KMS-11 (cell line): ENCODE data around the gene TBPL1.
A peak's percentile ranks its signal among the peaks of the same experiment; 100 is the strongest.

Experiments used
- H2AFZ ChIP-seq: fragments of 200-600 bp; sonication (generic); 2 replicates; pipeline ENCODE4 v1.6.1; 2016; ENCODE audit warnings: antibody characterized with exemption, mixed run types, low read depth
- H3K27ac ChIP-seq: fragments of 200-600 bp; sonication (generic); 2 replicates; pipeline ENCODE4 v1.6.1; 2016; ENCODE audit warnings: mild to moderate bottlenecking, mixed run types
- H3K27me3 ChIP-seq: fragments of 200-600 bp; sonication (generic); 2 replicates; pipeline ENCODE4 v1.6.1; 2017; ENCODE audit warnings: mild to moderate bottlenecking, low read depth, mixed run types, moderate library complexity; ENCODE audit not compliant: insufficient read depth
- H3K36me3 ChIP-seq: fragments of 200-600 bp; sonication (generic); 2 replicates; pipeline ENCODE4 v1.6.1; 2017; ENCODE audit warnings: mild to moderate bottlenecking, mixed run types; ENCODE audit not compliant: insufficient read depth
- H3K4me1 ChIP-seq: fragments of 200-600 bp; sonication (generic); 2 replicates; pipeline ENCODE4 v1.6.1; 2016; ENCODE audit warnings: mild to moderate bottlenecking, low read depth, mixed run types; ENCODE audit not compliant: poor library complexity, severe bottlenecking
- H3K4me2 ChIP-seq: fragments of 200-600 bp; sonication (generic); 2 replicates; pipeline ENCODE4 v1.7.0; 2016; ENCODE audit warnings: mild to moderate bottlenecking, mixed run types
- H3K4me3 ChIP-seq: fragments of 200-600 bp; sonication (generic); IDR thresholded peaks from 2 replicates; pipeline ENCODE4 v1.6.1; 2017; ENCODE audit warnings: low read depth, low read length, mixed read lengths; ENCODE audit not compliant: insufficient read depth
- H3K79me2 ChIP-seq: fragments of 200-600 bp; sonication (generic); 2 replicates; pipeline ENCODE4 v1.6.1; 2016; ENCODE audit warnings: low read depth, mixed run types; ENCODE audit not compliant: insufficient read depth
- H3K9ac ChIP-seq: fragments of 200-600 bp; sonication (generic); 2 replicates; pipeline ENCODE4 v1.6.1; 2016; ENCODE audit warnings: mild to moderate bottlenecking, mixed run types
- H4K20me1 ChIP-seq: fragments of 200-600 bp; sonication (generic); 2 replicates; pipeline ENCODE4 v1.6.1; 2016; ENCODE audit warnings: mild to moderate bottlenecking, mixed run types; ENCODE audit not compliant: insufficient read depth
- TF ChIP-seq, protein P1 (sequence below): fragments of 200-600 bp; sonication (generic); conservative IDR thresholded peaks from 2 replicates; pipeline ENCODE4 v1.6.1; 2017; ENCODE audit warnings: low read depth, mild to moderate bottlenecking, antibody characterized with exemption, low read length, moderate library complexity, mixed read lengths

Gene TBPL1

DNA sequence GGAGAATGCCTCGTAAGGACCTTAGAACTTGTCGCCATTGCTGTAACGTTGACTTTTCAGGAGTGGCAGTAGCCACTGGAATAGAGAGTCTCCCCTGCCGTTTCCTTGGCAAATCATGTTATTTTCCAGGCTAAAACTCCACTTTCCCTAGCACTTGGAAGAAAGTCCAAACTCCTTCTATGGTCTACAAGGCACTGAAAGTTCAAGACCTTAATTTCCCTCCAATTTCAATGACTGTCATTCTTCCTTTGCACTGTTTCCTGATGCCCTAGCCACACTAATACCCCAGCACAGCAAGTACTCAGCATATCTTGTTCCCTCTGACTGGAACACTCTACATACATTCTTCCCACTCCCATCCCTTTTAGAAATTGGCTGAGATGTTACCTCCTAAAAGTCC is 1.8 kb upstream of the TBPL1 start:
- TF ChIP-seq, protein P1, sequence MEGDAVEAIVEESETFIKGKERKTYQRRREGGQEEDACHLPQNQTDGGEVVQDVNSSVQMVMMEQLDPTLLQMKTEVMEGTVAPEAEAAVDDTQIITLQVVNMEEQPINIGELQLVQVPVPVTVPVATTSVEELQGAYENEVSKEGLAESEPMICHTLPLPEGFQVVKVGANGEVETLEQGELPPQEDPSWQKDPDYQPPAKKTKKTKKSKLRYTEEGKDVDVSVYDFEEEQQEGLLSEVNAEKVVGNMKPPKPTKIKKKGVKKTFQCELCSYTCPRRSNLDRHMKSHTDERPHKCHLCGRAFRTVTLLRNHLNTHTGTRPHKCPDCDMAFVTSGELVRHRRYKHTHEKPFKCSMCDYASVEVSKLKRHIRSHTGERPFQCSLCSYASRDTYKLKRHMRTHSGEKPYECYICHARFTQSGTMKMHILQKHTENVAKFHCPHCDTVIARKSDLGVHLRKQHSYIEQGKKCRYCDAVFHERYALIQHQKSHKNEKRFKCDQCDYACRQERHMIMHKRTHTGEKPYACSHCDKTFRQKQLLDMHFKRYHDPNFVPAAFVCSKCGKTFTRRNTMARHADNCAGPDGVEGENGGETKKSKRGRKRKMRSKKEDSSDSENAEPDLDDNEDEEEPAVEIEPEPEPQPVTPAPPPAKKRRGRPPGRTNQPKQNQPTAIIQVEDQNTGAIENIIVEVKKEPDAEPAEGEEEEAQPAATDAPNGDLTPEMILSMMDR: no peak
- Histone ChIP-seq H3K27me3 (no peaks in the 10 kb centered on the region), H3K4me2 (peak overlapping the region; percentile 96), H3K4me3 (no peak overlapping the region), H3K36me3 (no peaks in the 10 kb centered on the region), H3K27ac (no peak overlapping the region; the same call in 1 of the 2 replicates), H4K20me1 (no peaks in the 10 kb centered on the region), H2AFZ (peak overlapping the region; percentile 68), H3K79me2 (peaks cover 25% of the 10 kb centered on the region; the same call in 1 of the 2 replicates), H3K4me1 (peaks cover 34% of the 10 kb centered on the region), H3K9ac (peak overlapping the region; percentile 73; the same call in 1 of the 2 replicates)

DNA sequence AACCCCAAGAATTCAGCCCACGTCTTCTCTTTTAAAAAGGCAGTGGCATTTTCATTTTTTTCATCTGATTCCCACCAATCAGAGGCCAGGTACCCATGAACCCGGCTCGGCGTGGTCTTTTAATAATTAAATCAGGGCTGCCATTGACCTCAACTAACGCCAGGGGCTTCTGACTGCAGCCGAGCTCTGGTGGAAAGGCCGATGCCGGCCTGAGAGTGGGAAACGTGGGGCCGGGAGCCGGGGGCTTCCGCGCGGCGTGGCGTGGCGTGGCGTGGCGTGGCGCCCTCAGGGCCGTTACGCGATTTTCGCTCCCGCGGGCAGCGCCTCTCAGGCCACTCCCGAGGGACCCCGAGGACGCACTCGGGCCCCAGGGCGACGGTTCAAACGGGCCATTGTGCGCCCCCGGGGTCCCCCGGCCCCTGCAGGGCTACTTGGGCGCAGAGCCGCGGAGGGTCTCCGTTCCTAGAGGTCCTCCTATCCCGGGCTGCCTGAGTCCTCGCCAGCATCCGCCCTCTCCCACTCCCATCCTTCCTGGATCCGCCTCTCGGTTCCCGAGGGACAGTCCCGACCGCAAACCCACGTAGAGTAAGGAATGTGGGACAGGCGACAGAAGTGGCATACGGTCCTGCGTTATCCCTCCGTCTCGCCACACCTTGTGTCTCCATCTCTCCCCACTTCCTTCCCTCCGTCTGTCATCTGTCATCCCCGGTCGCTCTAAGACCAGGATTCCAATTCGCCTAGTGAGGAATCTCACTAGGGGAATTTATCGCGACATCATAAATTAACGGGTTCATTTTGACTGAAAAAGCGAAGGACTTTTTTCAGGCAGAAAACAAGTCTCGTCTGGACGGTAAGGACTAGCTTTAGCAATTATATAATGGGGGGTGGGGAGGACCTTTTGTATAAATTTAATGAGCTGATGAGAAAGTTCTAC is 876 bp upstream of the TBPL1 start:
- Histone ChIP-seq H3K36me3 (no peaks in the 10 kb centered on the region), H3K27me3 (no peaks in the 10 kb centered on the region), H4K20me1 (no peaks in the 10 kb centered on the region), H3K4me1 (peaks cover 37% of the 10 kb centered on the region), H3K4me2 (peak overlapping the region; percentile 96), H3K79me2 (peaks cover 34% of the 10 kb centered on the region; the same call in 1 of the 2 replicates), H2AFZ (peak overlapping the region; percentile 68), H3K27ac (peak overlapping the region; percentile 58), H3K9ac (peak overlapping the region; percentile 73), H3K4me3 (no peak overlapping the region)
- TF ChIP-seq, protein P1: peak; percentile 55

DNA sequence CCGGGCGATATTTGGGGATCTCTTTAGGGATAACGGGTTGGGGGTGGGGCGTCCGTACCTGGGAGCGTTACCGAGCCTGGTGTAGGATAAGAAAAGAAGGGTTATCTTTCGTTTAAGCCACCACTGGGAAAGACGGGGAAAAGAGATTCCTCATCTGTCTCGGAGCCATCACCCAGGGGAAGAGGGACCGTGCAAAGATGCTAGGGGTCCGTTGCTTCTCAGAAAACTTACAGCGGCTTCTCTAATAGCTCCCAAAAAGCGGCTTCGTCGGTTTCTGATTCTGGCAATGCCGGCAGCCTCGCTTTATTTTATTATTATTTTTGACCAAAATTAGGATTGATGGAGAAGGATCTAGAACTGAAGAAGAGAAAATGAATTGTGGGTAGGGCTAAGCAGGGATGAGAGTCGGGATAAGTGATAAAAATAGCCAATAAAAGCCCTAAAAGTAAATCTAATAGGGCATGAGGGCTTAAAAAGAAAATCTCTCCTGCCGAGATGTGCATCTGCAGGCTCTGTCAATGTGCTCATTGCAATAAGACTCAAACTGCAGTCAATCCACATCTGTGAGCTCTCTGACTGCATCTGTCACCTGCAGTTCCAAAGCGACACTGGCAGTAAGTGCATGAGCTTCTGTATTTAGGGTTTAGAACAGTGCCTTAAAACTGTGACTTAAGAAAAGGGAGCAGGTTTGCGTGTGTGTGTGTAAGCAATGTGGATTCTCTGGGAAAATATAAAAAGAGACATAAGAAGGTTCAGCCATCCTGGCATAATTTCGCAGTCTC is 801 bp downstream of the TBPL1 start:
- H4K20me1 ChIP-seq: 0 out of 2 replicates have a peak, but pooled peaks cover 7% of the 10 kb centered on the region
- H3K4me2 ChIP-seq: peak overlapping the region; percentile 81
- no peak overlapping the region for H3K4me3 ChIP-seq
- peaks cover 46% of the 10 kb centered on the region; the same call in 1 of the 2 replicates for H3K79me2 ChIP-seq
- peaks cover 49% of the 10 kb centered on the region for H3K4me1 ChIP-seq
- peak overlapping the region; percentile 53; the same call in 1 of the 2 replicates for H3K9ac ChIP-seq
- no peaks in the 10 kb centered on the region for H3K36me3 ChIP-seq
- no peaks in the 10 kb centered on the region for H3K27me3 ChIP-seq
- no peak overlapping the region for H3K27ac ChIP-seq
- peak overlapping the region; percentile 65 for H2AFZ ChIP-seq
- TF ChIP-seq, protein P1: no peak
